ENCODE data around the gene BTG3. TPM values are rescaled to one million over a fixed set of nuclear protein-coding genes. Genes with fewer than 3 reads are reported as not detected.

The BTG3 gene
- total RNA-seq, 2 experiments from 2014 or later, result 81.9 to 84.0 TPM

GRCh38 chr21:17611414-17612022 is 1.2 kb downstream of the BTG3 start:
- ChIA-PET POLR2A (interaction anchor here (0.9 to 2.1 kb wide), 5 partner anchors 9 to 1881 kb away, joined by 3 to 13 read pairs (median 4); partner anchors contain the start of genes C21orf91 and USP25), CTCF (interaction anchor here (0.8 to 1.7 kb wide), 4 partner anchors 14 to 225 kb away, joined by 3 to 4 read pairs (median 3); partner anchors contain the start of gene CXADR)
- intact Hi-C loops (cut with DNase I, micrococcal nuclease), result loop anchor here (2.0 to 10.0 kb wide), 5 partner anchors 99 to 1887 kb away; partner anchors contain the start of genes C21orf91 (in 2 of the 2), CXADR (in 2 of the 2) and USP25 (in 1 of the 2)
- peak overlapping the region; percentile 89 for H3K27ac Mint-ChIP-seq
- H3K27me3 Mint-ChIP-seq, result no peaks in the 10 kb centered on the region
- H3K4me3 Mint-ChIP-seq, result peak overlapping the region; percentile 93
- no peaks in the 10 kb centered on the region for H3K9me3 Mint-ChIP-seq
- peak overlapping the region; percentile 91 for H3K4me3 ChIP-seq (ENCODE audit: low read length)
- peaks cover 40% of the 10 kb centered on the region for H3K4me1 Mint-ChIP-seq (ENCODE audit: low read depth)
- H3K27ac ChIP-seq (ENCODE audit: low read depth in 1 of 2, low read length in 2 of 2), result peak overlapping the region; percentile 58 to 60
- H3K4me1 ChIP-seq (ENCODE audit: insufficient read depth, low read length), result peaks cover 17% of the 10 kb centered on the region
- peaks cover 21% of the 10 kb centered on the region for H3K36me3 Mint-ChIP-seq (ENCODE audit: low read depth)
- TF ChIP-seq, protein P1, sequence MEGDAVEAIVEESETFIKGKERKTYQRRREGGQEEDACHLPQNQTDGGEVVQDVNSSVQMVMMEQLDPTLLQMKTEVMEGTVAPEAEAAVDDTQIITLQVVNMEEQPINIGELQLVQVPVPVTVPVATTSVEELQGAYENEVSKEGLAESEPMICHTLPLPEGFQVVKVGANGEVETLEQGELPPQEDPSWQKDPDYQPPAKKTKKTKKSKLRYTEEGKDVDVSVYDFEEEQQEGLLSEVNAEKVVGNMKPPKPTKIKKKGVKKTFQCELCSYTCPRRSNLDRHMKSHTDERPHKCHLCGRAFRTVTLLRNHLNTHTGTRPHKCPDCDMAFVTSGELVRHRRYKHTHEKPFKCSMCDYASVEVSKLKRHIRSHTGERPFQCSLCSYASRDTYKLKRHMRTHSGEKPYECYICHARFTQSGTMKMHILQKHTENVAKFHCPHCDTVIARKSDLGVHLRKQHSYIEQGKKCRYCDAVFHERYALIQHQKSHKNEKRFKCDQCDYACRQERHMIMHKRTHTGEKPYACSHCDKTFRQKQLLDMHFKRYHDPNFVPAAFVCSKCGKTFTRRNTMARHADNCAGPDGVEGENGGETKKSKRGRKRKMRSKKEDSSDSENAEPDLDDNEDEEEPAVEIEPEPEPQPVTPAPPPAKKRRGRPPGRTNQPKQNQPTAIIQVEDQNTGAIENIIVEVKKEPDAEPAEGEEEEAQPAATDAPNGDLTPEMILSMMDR (IDR thresholded peaks at IDR 0.05), result no peak
- no peaks in the 10 kb centered on the region for H3K27me3 ChIP-seq (ENCODE audit: control insufficient read depth in 1 of 2, insufficient read depth in 2 of 2, low read length in 2 of 2)
- peak; percentile 54 to 92 (median 72) for DNase-seq
- peaks cover 4% of the 10 kb centered on the region for H3K36me3 ChIP-seq (ENCODE audit: insufficient read depth, low read length)
- ATAC-seq (ENCODE audit: poor library complexity), result peak; percentile 69
- H3K9me3 ChIP-seq (ENCODE audit: control insufficient read depth in 1 of 2, insufficient read depth in 1 of 2, low read length in 2 of 2), result no peaks in the 10 kb centered on the region

DNA sequence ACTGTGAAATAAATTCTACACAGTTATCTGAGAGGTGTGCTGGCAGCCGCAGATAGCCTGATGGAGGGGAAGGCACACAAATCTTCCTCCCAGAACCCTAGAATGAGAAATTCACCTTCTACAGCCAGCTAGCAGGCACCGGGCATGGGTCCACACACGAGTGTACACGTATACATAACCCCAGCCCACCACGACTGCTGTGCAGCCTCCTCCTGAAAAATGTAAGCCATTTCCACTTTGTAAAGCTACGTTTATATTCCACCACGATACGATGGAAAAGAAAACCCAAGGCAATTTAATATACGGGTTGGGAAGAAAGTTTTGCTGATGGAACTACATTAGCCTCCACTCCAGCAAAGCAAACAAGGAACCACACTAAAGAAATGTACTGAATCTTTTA is 1.8 kb downstream of the BTG3 start:
- Histone ChIP-seq H3K27ac (ENCODE audit: low read depth in 1 of 2, low read length in 2 of 2) (peak overlapping the region; percentile 58 to 60), H3K36me3 (ENCODE audit: insufficient read depth, low read length) (peaks cover 4% of the 10 kb centered on the region), H3K4me1 (ENCODE audit: insufficient read depth, low read length) (peaks cover 17% of the 10 kb centered on the region), H3K27me3 (ENCODE audit: control insufficient read depth in 1 of 2, insufficient read depth in 2 of 2, low read length in 2 of 2) (no peaks in the 10 kb centered on the region), H3K9me3 (ENCODE audit: control insufficient read depth in 1 of 2, insufficient read depth in 1 of 2, low read length in 2 of 2) (no peaks in the 10 kb centered on the region), H3K4me3 (ENCODE audit: low read length) (peak overlapping the region; percentile 91)
- no peaks in the 10 kb centered on the region for H3K27me3 Mint-ChIP-seq
- TF ChIP-seq, protein P1 (IDR thresholded peaks at IDR 0.05), result no peak
- CTCF ChIA-PET, result interaction anchor here (0.8 to 1.7 kb wide), 3 partner anchors 15 to 224 kb away, joined by 3 to 4 read pairs (median 3); partner anchors contain the start of gene CXADR
- ATAC-seq (ENCODE audit: poor library complexity), result no peak
- peak in 2 of 14 experiments; percentile 3 to 24 for DNase-seq
- POLR2A ChIA-PET, result interaction anchor here (1.3 to 2.1 kb wide), 4 partner anchors 173 to 1881 kb away, joined by 3 to 13 read pairs (median 4); partner anchors contain the start of genes C21orf91 and USP25
- H3K9me3 Mint-ChIP-seq, result no peaks in the 10 kb centered on the region
- peaks cover 40% of the 10 kb centered on the region for H3K4me1 Mint-ChIP-seq (ENCODE audit: low read depth)
- H3K27ac Mint-ChIP-seq, result peak overlapping the region; percentile 89
- intact Hi-C loops (cut with DNase I, micrococcal nuclease), result loop anchor here (2.0 to 10.0 kb wide), 5 partner anchors 98 to 1886 kb away; partner anchors contain the start of genes C21orf91 (in 1 of the 2), CXADR (in 1 of the 2) and USP25 (in 1 of the 2)
- H3K4me3 Mint-ChIP-seq, result peak overlapping the region; percentile 93
- H3K36me3 Mint-ChIP-seq (ENCODE audit: low read depth), result peaks cover 21% of the 10 kb centered on the region

- no peak for ATAC-seq (ENCODE audit: poor library complexity)
- Histone ChIP-seq H3K36me3 (ENCODE audit: insufficient read depth, low read length) (peaks cover 4% of the 10 kb centered on the region), H3K4me1 (ENCODE audit: insufficient read depth, low read length) (peaks cover 17% of the 10 kb centered on the region), H3K27ac (ENCODE audit: low read depth in 1 of 2, low read length in 2 of 2) (no peak overlapping the region), H3K9me3 (ENCODE audit: control insufficient read depth in 1 of 2, insufficient read depth in 1 of 2, low read length in 2 of 2) (no peaks in the 10 kb centered on the region), H3K4me3 (ENCODE audit: low read length) (no peak overlapping the region), H3K27me3 (ENCODE audit: control insufficient read depth in 1 of 2, insufficient read depth in 2 of 2, low read length in 2 of 2) (no peaks in the 10 kb centered on the region)
- no peak for DNase-seq
- H3K36me3 Mint-ChIP-seq (ENCODE audit: low read depth), result peaks cover 28% of the 10 kb centered on the region
- intact Hi-C loops (cut with DNase I, micrococcal nuclease), result loop anchor here (2.0 to 10.0 kb wide), 5 partner anchors 97 to 1885 kb away; partner anchors contain the start of genes C21orf91 (in 1 of the 2), CXADR (in 1 of the 2) and USP25 (in 1 of the 2)
- H3K27ac Mint-ChIP-seq, result peak overlapping the region; percentile 89
- ChIA-PET CTCF (interaction anchor here (1.0 to 1.1 kb wide), 2 partner anchors 24 to 294 kb away, joined by 3 read pairs; no protein-coding TSS in a partner anchor), POLR2A (no interaction called here)
- H3K9me3 Mint-ChIP-seq, result no peaks in the 10 kb centered on the region
- H3K4me3 Mint-ChIP-seq, result peak overlapping the region; percentile 70
- TF ChIP-seq, protein P1 (IDR thresholded peaks at IDR 0.05), result no peak
- no peaks in the 10 kb centered on the region for H3K27me3 Mint-ChIP-seq
- peaks cover 40% of the 10 kb centered on the region for H3K4me1 Mint-ChIP-seq (ENCODE audit: low read depth)
Observed at GRCh38 chr21:17609681-17610080, 3.0 kb downstream of the BTG3 start.

Measured in CD4-positive, alpha-beta T cell (primary cell).